GM18873 (cell line): ENCODE data around the gene NBPF1.
"Not testable (repeated sequence)": the region's sequence is repeated elsewhere in the genome, so short reads cannot be mapped to it uniquely, and the experiment has no call there.

Source experiments
- ATAC-seq: cut with Tn5 transposase; IDR thresholded peaks from one replicate; pipeline ENCODE4 v1.9.1; 2021; ENCODE audit warnings: mild to moderate bottlenecking, moderate library complexity, moderate number of reproducible peaks; ENCODE audit not compliant: unreplicated experiment, low FRiP score

Gene NBPF1

DNA sequence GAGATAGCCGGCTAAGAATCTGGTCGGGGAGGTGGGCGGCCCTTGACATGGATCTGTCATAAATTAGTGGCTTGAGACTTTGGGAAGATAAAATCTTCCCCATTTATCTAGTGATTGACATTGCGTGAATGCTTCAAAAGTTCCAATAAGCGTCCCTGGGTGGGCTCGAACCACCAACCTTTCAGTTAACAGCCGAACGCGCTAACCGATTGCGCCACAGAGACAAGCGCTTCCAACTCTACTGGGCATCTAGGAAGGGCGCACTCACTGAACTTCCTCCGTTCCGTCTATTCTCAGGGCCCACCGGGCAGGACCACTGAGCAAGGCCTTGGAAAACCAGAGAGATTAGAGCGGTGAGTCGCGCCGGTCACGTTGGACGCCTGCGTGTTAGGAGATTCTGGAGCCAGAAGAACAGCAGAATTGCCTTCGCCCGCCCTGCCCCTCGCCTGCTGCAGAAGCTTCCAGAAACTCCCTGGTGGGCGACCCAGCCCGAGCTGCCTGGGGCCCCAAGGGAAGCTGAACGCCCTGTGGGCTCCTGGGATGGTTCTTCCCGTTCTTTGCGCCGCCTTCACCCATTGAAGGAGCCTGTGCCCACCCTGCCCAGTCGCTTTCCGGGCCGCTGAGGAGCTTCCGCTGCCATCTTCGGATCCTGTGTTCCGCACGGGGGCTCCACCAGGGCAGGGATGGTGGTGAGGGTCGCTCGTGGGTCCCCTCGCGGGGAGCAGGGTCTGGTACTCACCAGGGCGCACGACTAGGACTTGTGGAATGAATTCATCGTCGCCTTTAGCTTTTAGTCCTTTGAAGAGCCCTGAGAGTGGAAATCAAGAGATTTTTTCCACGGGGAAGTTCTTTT is 92.7 kb downstream of the NBPF1 start:
- not testable (repeated sequence) for ATAC-seq

DNA sequence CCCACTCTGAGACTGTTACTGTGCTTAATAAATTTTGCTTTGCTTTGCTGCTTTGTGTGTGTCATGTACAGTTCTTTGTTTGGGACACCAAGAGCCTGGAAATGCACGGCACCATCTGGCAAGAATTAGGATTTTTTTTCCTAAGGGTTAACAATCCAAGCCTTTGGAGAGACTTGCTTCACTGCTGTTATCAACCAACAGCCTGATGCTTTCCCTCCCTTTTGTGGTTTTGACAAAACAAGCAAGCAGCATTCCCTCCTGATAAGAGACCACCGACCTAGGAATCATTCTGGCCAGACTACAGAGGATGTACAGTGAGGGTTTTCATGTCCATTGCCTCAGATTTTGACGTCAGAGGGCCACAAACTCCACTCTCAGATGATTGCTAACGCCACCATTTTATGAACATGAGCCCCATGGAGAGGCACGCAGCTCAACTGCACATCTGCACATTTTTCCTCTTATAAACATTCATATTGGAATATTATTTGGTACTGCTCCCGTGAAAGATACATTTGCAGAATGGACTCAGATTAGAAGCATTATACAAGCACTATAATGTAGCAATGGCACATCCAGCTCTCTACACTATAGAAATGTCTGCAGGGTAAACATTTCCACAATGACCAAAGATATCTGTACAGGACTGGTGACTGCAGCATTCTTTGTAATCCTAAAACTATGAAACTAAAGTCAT is 94.0 kb downstream of the NBPF1 start:
- not testable (repeated sequence) for ATAC-seq

DNA sequence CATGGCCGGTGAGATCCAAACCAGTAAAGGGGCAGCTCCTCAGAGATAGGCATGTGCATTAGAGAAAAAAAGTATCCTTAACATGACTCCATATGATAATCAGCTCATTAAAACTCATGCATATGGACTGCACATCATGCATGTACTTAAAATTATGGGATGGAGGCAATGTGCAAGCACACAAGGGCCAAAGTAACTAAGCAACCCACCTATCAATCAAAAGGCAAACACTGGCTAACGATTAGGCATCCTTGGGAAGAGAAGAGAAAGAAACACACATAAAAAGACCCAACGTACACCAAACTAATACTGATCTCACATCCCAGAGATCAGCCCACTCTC is 94.5 kb downstream of the NBPF1 start:
- not testable (repeated sequence) for ATAC-seq

DNA sequence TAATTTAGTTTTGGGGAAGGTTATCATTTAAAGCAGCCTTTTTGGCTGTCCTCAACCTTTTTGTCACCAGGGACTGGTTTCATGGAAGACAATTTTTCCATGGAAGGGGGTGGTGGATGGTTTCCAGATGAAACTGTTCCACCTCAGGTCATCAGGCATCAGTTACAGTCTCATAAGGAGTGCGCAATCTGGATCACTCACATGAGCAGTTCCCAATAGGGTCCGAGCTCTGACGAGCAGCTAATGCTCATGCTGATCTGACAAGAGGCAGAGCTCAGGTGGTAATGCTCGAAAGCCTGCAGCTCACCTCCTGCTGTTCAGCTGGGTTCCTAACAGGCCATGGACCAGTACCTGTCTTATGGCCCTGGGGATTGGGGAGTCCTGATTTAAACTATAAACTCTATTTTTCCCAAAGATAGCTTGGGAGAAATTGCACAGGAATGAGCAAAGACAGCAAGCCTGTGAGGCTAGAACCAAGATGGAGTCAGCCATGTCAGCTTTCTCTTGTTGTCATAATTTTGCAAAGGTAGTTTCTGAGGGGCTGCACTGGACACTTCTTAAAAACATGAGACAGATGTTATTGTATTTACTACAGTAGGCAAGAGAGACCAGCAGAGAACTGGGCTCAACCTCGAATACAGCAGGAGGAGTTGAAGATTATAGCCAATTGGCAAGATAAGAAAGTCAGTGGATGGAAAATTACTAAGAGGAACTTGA is 96.5 kb downstream of the NBPF1 start:
- not testable (repeated sequence) for ATAC-seq

DNA sequence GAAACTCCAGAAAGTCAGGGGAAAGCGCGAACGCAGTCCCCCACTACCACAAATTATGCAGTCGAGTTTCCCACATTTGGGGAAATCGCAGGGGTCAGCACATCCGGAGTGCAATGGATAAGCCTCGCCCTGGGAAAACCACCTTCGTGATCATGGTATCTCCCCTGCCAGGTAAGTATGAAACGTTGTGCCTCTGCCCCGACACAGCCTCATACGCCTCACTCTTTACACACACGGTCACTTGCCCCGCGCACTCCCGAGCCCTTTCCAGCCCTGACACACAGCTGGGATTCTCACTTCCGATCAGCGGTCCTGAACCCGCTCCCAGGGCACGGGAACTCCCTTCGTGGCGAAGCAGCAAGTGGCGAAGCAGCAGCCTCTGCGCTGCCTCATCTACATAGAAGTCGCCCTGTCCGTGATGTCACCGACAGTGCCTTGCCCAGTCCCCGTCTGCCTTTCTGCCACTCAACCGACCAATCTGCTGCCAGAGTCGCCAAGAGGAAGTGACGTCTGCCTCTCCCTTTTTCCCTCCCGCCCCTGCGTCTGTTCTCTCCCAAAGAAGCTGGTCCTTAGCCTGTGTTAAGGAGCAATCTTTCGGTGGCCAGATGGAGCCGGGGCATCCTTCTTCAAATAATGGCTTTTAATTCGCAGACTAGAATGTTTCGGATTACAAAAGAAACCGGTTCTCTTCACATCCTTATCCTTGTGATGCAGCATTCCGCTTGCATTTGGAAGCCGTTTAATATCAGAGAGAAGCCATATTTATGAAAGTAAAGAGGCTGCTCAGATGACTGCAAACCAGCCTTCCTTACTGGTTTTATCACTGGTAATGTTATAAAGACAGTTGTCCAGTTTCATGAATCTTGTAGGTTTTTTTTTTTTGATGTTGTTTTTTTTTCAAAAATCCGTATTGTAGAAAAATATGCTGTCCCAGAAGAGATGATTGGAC is 99.0 kb downstream of the NBPF1 start, which contains the start of gene RNU1-1:
Gene RNU1-1, minus strand, starts transcription at position 179 of the 949 bp plus-strand sequence.
- not testable (repeated sequence) for ATAC-seq

DNA sequence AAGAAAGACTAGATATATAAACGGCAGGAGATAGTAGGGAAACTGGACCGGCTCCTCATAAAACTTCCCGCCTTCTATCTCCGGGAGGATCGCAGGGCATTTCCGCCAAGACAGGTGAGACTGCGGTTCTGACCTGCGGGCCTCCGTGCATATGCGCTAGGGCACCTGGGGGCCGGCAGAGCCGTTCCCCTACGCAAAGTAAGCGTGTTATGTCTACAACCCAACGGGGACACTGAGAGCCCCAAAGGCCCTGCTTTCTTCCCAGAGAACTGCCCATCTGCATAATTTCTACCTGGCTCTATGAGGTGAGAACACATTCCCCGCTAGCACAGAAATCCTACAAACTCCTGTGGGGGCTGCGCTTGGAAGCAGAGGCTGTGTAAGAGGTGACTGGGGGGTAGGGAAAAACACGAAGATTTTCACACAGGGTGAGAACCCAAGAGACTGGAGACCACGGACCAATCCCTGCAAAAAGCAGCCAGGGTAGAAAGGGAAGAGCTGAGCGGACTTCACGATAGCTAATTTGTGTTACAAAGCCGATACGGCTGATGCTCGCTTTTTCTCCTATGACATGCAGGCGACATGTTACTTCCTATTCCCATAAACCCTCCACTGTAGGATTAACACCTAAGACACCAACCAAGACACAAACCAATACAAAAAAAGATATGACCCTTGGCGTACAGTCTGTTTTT is 99.8 kb downstream of the NBPF1 start:
- peak; percentile 89 for ATAC-seq

DNA sequence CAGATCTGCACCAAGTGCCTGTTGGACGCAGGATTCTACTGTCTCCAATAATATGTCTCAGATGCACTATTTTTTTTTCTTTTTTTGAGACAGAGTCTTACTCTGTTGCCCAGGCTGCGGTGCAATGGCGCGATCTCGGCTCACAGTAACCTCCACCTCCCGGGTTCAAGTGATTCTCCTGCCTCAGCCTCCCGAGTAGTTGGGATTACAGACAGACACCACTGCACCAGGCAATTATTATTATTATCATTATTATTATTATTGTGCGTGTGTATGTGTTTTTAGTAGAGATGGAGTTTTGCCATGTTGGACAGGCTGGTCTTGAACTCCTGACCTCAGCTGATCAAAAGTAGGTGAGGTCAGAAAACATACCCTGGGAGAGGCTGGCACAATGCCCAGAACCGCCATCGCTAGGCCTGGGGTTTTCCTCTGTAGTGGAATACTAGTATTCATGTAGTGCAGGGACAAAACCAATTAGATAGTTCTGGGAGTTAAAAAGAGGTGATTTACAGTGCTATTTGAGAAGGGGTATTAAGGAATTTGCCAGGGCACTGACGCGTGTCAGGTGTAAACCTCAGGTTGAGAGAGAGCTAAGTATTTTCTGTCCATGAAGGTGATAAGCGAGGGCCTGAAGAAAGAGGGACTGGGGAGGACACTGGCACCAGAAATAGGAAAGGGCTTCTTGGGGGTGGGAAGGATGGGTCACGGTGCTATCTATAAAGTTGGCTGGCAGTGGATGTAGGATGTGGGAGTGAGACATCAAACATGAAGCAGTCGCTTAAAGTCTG is 100.5 kb downstream of the NBPF1 start:
- not testable (repeated sequence) for ATAC-seq
